ENCODE results near the gene FOXL3.

The FOXL3 gene

GRCh38 chr7:264541-265191 lies 25.3 kb upstream of the FOXL3 start:
- TF ChIP-seq, protein P1, sequence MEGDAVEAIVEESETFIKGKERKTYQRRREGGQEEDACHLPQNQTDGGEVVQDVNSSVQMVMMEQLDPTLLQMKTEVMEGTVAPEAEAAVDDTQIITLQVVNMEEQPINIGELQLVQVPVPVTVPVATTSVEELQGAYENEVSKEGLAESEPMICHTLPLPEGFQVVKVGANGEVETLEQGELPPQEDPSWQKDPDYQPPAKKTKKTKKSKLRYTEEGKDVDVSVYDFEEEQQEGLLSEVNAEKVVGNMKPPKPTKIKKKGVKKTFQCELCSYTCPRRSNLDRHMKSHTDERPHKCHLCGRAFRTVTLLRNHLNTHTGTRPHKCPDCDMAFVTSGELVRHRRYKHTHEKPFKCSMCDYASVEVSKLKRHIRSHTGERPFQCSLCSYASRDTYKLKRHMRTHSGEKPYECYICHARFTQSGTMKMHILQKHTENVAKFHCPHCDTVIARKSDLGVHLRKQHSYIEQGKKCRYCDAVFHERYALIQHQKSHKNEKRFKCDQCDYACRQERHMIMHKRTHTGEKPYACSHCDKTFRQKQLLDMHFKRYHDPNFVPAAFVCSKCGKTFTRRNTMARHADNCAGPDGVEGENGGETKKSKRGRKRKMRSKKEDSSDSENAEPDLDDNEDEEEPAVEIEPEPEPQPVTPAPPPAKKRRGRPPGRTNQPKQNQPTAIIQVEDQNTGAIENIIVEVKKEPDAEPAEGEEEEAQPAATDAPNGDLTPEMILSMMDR (IDR thresholded peaks at IDR 0.05) = no peak
- DNase-seq (ENCODE audit: low spot score) = no peak
- H3K27ac ChIP-seq = no peak overlapping the region
- no peak overlapping the region for H3K4me3 ChIP-seq

GRCh38 chr7:265192-265997 lies 24.6 kb upstream of the FOXL3 start:
- Histone ChIP-seq H3K27ac (no peak overlapping the region), H3K4me3 (no peak overlapping the region)
- TF ChIP-seq, protein P1 (IDR thresholded peaks at IDR 0.05) = no peak
- no peak for DNase-seq (ENCODE audit: low spot score)

DNA sequence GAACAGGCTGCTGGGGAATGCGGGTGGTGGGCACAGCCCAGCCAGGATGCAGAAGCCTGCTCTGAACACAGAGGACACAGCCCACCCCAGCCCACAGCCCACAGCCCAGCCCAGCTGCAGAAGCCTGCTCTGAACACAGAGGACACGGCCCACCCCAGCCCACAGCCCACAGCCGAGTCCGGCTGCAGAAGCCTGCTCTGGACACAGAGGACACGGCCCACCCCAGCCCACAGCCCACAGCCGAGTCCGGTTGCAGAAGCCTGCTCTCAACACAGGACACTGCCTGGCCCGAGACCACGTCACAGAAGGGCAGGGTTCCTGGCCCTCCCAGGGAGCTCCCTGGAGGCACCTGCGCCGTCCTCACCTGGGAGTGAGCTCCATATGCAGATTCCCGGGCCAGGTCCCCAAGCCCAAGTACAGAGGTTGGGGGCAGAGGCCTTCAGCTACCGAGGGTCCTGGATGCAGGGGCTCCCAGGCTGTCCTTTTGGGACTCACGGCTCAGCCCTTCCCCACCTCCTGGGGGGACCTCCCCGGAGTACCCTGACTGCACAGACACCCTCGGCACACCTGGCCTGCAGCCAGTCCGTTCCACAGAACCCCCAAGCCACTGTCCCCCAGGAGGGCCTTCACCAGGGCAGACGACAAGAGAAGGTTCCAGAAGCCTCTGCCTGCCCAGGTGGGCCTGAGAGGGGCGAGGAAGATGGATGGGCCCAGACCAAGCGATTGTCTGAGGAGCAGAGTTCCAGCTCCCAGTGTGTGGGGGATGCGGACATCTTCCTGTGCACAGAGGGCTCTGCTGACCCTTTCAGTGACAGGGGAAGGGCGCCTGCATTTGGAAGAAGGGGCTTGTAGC lies 23.7 kb upstream of the FOXL3 start:
- H3K27ac ChIP-seq = no peak overlapping the region
- H3K4me3 ChIP-seq = no peak overlapping the region
- TF ChIP-seq, protein P1 (IDR thresholded peaks at IDR 0.05) = no peak
- DNase-seq (ENCODE audit: low spot score) = no peak

- Histone ChIP-seq H3K4me3 (no peak overlapping the region), H3K27ac (no peak overlapping the region)
- no peak for DNase-seq (ENCODE audit: low spot score)
- TF ChIP-seq, protein P1 (IDR thresholded peaks at IDR 0.05) = no peak
These were observed 22.8 kb upstream of the FOXL3 start for GRCh38 chr7:266851-267840.

DNA sequence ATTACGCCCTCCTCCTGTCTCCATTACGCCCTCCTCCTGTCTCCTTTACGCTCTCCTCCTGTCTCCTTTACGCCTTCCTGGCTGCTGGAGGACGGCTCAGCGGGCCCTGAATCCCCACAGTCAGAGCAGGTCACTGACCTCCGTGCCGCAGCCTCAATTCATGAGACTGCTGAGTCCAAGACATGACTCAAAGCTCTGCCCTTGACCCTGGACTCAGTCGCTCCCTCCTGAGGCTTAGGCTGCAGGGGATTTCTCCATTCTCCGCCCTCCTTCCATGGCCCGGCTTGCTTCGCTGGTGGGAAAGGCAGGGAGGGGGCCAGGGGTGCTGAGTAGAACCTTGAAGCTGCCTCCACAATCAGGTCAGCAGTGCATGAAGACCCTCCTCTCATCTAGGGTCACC lies 21.0 kb upstream of the FOXL3 start:
- no peak for DNase-seq (ENCODE audit: low spot score)

More for the DNA sequence above, 21.0 kb upstream of the FOXL3 start:
- Histone ChIP-seq H3K27ac (no peak overlapping the region), H3K4me3 (no peak overlapping the region)
- TF ChIP-seq, protein P1 (IDR thresholded peaks at IDR 0.05) = no peak

Data from coronary artery (tissue), 2 donors.